ENCODE measurements around the gene HERPUD2. TPM values are rescaled to one million over a fixed set of nuclear protein-coding genes. Genes with fewer than 3 reads are reported as not detected.
"Not testable (repeated sequence)": the region's sequence is repeated elsewhere in the genome, so short reads cannot be mapped to it uniquely, and the experiment has no call there.

Gene HERPUD2
- total RNA-seq, 4 donors from 2014 or later, result 12.2 to 27.8 (median 24.7) TPM

DNA sequence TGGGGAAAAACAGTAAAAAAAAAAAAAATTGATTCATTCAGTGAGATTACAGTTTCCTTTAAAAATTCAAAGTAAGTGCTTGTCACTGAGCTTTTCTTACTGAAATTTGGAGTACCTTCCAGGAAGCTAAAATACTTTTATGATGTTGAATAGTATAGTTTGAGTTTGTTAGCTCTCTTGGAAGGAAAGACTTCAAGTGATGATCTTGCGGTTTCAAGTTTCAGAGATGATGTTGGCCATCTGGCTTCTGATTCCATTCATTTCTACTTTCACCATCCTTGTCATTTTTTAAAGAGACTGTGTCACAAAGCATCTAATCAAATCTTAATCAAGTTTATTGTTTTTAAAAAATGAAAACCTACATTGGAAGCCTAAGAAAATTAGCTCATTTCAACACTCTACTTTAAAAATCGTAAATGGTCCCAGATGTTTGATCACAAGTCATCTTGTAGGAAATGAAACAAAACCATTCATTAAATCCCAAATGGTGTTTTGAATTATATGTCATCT lies 4.9 kb upstream of the HERPUD2 start:
- no peak overlapping the region for H3K4me3 ChIP-seq
- TF ChIP-seq, protein P1, sequence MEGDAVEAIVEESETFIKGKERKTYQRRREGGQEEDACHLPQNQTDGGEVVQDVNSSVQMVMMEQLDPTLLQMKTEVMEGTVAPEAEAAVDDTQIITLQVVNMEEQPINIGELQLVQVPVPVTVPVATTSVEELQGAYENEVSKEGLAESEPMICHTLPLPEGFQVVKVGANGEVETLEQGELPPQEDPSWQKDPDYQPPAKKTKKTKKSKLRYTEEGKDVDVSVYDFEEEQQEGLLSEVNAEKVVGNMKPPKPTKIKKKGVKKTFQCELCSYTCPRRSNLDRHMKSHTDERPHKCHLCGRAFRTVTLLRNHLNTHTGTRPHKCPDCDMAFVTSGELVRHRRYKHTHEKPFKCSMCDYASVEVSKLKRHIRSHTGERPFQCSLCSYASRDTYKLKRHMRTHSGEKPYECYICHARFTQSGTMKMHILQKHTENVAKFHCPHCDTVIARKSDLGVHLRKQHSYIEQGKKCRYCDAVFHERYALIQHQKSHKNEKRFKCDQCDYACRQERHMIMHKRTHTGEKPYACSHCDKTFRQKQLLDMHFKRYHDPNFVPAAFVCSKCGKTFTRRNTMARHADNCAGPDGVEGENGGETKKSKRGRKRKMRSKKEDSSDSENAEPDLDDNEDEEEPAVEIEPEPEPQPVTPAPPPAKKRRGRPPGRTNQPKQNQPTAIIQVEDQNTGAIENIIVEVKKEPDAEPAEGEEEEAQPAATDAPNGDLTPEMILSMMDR (IDR thresholded peaks at IDR 0.05 in 4 of 5, conservative IDR thresholded peaks at IDR 0.05 in 1 of 5), result no peak
- TF ChIP-seq POLR2A (IDR thresholded peaks at IDR 0.05), result no peak
- ATAC-seq, result no peak
- H3K27ac ChIP-seq, result no peak overlapping the region
- no peak for DNase-seq
- intact Hi-C loops (cut with DNase I; ENCODE audit: low total_unique reads), result loop anchor here (10.0 kb wide), 2 partner anchors 605 to 665 kb away; partner anchors contain the start of gene DPY19L1
- no peaks in the 10 kb centered on the region for H3K36me3 ChIP-seq
- in situ Hi-C loops (cut with MboI; ENCODE audit: low sequenced_read_pairs in 4 of 4), result loop anchor here in 2 of 4 donors (25.0 kb wide), 3 partner anchors 112 to 663 kb away; partner anchors contain the start of genes DPY19L1 (in 1 of the 2) and SEPTIN7 (in 1 of the 2)
- no peaks in the 10 kb centered on the region for H3K27me3 ChIP-seq
- H3K4me1 ChIP-seq, result peaks cover 7 to 9% of the 10 kb centered on the region in 2 donors
- H3K9me3 ChIP-seq, result no peaks in the 10 kb centered on the region

DNA sequence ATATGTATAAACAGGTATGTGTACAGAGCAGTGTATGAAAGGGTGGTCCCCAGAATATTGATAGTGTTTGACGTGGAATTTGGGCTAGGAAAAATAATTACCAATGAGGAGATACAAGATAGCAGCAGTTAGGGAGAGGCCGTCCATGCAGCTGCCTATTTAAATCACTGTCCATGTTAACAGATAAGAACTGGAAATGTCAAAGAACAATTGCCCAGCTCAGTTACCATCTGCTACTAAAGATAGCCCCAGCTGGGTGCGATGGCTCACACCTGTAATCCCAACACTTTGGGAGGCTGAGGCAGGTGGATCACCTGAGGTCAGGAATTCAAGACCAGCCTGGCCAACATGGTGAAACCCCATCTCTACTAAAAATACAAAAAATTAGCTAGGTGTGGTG lies 3.4 kb upstream of the HERPUD2 start:
- not testable (repeated sequence) for H3K4me3 ChIP-seq

DNA sequence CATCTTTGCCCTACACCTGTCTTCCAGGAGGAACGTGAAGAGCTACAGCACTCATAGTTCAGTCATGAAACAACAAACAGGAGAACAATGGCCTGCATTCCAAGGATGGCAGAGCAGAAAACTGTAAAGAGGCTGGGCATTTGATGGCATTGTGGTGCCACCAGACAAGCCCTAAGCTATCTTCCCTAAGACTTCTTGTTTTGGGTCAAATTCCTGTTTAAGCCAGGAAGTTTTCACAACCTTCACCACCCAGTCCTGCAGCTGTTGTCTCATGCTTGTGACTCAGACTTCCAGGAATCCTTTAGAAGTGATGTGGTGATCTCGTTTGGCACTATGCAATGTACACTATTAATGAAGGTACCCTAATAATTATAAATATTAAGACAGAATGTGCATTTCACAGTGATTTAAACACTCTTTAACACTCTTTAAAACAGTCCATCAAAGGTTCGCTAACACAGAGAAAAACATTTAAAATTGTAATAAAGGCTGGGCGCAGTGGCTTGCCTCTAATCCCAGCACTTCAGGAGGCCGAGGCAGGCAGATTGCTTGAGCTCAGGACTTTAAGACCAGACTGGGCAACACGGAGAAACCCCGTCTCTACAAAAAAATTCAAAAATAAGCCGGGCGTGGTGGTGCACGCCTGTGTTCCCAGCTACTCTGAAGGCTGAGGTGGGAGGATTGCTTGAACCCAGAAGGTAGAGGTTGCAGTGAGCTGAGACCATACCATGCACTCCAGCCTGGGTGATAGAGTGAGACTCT lies 2.7 kb upstream of the HERPUD2 start:
- Histone ChIP-seq H3K4me1 (peaks cover 19 to 22% of the 10 kb centered on the region in 2 donors), H3K27me3 (no peaks in the 10 kb centered on the region), H3K36me3 (no peaks in the 10 kb centered on the region), H3K4me3 (no peak overlapping the region), H3K27ac (no peak overlapping the region), H3K9me3 (no peaks in the 10 kb centered on the region)
- TF ChIP-seq POLR2A (IDR thresholded peaks at IDR 0.05), result no peak
- TF ChIP-seq, protein P1 (IDR thresholded peaks at IDR 0.05 in 4 of 5, conservative IDR thresholded peaks at IDR 0.05 in 1 of 5), result no peak
- in situ Hi-C loops (cut with MboI; ENCODE audit: low sequenced_read_pairs in 4 of 4) (loop anchor here in 1 of 4 donors (25.0 kb wide), 1 partner anchor 660 kb away; the partner anchor contains the start of gene DPY19L1), intact Hi-C loops (cut with DNase I; ENCODE audit: low total_unique reads) (loop anchor here (10.0 kb wide), 2 partner anchors 607 to 663 kb away; partner anchors contain the start of gene DPY19L1)
- ATAC-seq (no peak), DNase-seq (no peak)

More for the DNA sequence above, 3.4 kb upstream of the HERPUD2 start:
- H3K4me1 ChIP-seq, result peaks cover 12 to 14% of the 10 kb centered on the region in 2 donors
- in situ Hi-C loops (cut with MboI; ENCODE audit: low sequenced_read_pairs in 4 of 4), result loop anchor here in 1 of 4 donors (25.0 kb wide), 1 partner anchor 661 kb away; the partner anchor contains the start of gene DPY19L1
- H3K36me3 ChIP-seq, ATAC-seq, H3K27me3 ChIP-seq, H3K9me3 ChIP-seq, DNase-seq, H3K27ac ChIP-seq: not testable (repeated sequence)
- intact Hi-C loops (cut with DNase I; ENCODE audit: low total_unique reads), result loop anchor here (10.0 kb wide), 2 partner anchors 606 to 664 kb away; partner anchors contain the start of gene DPY19L1

DNA sequence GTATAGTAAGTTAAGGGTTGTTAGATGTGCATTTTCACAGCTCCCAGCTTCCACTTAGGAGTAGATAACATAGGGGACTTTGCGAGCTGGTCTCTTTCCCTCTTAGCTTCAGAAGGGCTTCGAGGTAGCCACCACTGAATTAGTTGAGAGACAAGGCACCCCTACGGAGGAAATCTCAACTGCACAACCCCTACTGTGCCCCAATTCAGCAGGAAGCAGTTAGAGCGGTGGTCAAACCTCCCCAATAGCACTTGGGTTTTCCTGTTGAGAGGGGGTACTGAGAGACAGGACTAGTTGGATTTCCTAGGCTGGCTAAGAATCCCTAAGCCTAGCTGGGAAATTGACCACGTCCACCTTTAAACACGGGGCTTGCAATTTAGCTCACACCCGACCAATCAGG lies 1.1 kb upstream of the HERPUD2 start:
- no peak for DNase-seq
- Histone ChIP-seq H3K4me1 (peaks cover 35 to 38% of the 10 kb centered on the region in 2 donors), H3K27me3 (no peaks in the 10 kb centered on the region), H3K27ac (peak overlapping the region in 2 of 4 donors; percentile 92 to 98), H3K36me3 (no peaks in the 10 kb centered on the region), H3K4me3 (peak overlapping the region; percentile 68 to 97 (median 89)), H3K9me3 (no peaks in the 10 kb centered on the region)
- intact Hi-C loops (cut with DNase I; ENCODE audit: low total_unique reads) (loop anchor here (1.0 to 10.0 kb wide), 3 partner anchors 105 to 661 kb away; partner anchors contain the start of genes DPY19L1 and SEPTIN7), in situ Hi-C loops (cut with MboI; ENCODE audit: low sequenced_read_pairs in 4 of 4) (loop anchor here in 1 of 4 donors (25.0 kb wide), 1 partner anchor 659 kb away; the partner anchor contains the start of gene DPY19L1)
- no peak for ATAC-seq
- no peak for TF ChIP-seq POLR2A (IDR thresholded peaks at IDR 0.05)

DNA sequence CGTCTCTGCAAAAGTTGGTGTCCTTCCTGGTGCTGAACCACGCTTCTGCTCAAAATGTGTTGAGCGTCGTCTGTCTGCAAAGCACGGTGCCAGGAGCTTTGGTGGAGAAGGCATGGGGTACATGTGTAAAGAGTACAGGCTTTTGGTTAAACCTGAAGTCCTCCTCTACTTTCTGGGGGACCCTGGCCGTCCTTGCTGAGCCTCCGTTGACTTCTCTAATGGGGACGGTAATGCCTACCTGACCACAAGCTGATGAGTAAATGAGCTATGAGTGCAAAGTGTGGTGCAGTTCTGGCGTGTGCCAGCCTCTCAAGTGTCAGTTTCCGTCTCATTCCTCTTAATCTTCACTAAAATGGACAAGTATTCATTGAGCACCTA lies 527 bp upstream of the HERPUD2 start:
- no peaks in the 10 kb centered on the region for H3K36me3 ChIP-seq
- intact Hi-C loops (cut with DNase I; ENCODE audit: low total_unique reads) (loop anchor here (1.0 to 10.0 kb wide), 3 partner anchors 106 to 661 kb away; partner anchors contain the start of genes DPY19L1 and SEPTIN7), in situ Hi-C loops (cut with MboI; ENCODE audit: low sequenced_read_pairs in 4 of 4) (loop anchor here in 1 of 4 donors (25.0 kb wide), 1 partner anchor 658 kb away; the partner anchor contains the start of gene DPY19L1)
- H3K27me3 ChIP-seq, result no peaks in the 10 kb centered on the region
- peaks cover 41 to 43% of the 10 kb centered on the region in 2 donors for H3K4me1 ChIP-seq
- ATAC-seq (peak in 1 of 2 donors; percentile 11), DNase-seq (no peak)
- H3K9me3 ChIP-seq, result no peaks in the 10 kb centered on the region
- H3K27ac ChIP-seq, result peak overlapping the region; percentile 92 to 98 (median 96)
- TF ChIP-seq POLR2A (IDR thresholded peaks at IDR 0.05), result no peak
- TF ChIP-seq, protein P1 (IDR thresholded peaks at IDR 0.05 in 4 of 5, conservative IDR thresholded peaks at IDR 0.05 in 1 of 5), result no peak
- peak overlapping the region; percentile 68 to 97 (median 89) for H3K4me3 ChIP-seq
